ENCODE measurements around the gene GRN. TPM values are rescaled to one million over a fixed set of nuclear protein-coding genes. Genes with fewer than 3 reads are reported as not detected.

Gene GRN
- total and polyA plus RNA-seq, 2 of the 13 experiments (the other 11 are each of a cell fraction or from before 2014, with no cell fraction given), result 86.6 to 143 TPM

DNA sequence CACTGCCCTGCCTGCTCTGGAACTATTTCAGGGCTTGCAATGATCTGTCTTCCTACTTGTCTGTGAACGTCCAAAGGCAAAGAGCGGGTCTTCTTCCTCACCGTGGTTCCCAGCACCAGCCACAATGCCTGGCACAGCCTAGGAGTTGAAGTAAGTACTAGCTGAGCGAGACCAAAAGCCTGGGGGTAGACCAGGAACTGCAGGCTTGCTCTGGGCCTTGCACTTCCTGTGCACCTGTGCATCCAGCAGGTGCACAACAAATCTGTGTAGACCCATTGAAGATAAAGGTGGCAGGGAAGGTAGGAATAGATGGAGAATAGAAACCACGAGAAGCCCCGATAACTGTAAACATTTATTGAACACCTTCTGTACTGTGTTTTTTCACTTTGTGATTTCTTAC, 13.9 kb downstream of the GRN start (continued):
- TF ChIP-seq, protein P1, sequence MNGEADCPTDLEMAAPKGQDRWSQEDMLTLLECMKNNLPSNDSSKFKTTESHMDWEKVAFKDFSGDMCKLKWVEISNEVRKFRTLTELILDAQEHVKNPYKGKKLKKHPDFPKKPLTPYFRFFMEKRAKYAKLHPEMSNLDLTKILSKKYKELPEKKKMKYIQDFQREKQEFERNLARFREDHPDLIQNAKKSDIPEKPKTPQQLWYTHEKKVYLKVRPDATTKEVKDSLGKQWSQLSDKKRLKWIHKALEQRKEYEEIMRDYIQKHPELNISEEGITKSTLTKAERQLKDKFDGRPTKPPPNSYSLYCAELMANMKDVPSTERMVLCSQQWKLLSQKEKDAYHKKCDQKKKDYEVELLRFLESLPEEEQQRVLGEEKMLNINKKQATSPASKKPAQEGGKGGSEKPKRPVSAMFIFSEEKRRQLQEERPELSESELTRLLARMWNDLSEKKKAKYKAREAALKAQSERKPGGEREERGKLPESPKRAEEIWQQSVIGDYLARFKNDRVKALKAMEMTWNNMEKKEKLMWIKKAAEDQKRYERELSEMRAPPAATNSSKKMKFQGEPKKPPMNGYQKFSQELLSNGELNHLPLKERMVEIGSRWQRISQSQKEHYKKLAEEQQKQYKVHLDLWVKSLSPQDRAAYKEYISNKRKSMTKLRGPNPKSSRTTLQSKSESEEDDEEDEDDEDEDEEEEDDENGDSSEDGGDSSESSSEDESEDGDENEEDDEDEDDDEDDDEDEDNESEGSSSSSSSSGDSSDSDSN (CRISPR knock-in tag; IDR thresholded peaks at IDR 0.05), result no peak
- TF ChIP-seq RAD21 (CRISPR knock-in tag; IDR thresholded peaks at IDR 0.05) (no peak), SIX1 (CRISPR knock-in tag; IDR thresholded peaks at IDR 0.05; ENCODE audit: borderline replicate concordance) (no peak), ZNF83 (CRISPR knock-in tag; IDR thresholded peaks at IDR 0.05; ENCODE audit: borderline replicate concordance) (no peak)
- TF ChIP-seq, protein P2, sequence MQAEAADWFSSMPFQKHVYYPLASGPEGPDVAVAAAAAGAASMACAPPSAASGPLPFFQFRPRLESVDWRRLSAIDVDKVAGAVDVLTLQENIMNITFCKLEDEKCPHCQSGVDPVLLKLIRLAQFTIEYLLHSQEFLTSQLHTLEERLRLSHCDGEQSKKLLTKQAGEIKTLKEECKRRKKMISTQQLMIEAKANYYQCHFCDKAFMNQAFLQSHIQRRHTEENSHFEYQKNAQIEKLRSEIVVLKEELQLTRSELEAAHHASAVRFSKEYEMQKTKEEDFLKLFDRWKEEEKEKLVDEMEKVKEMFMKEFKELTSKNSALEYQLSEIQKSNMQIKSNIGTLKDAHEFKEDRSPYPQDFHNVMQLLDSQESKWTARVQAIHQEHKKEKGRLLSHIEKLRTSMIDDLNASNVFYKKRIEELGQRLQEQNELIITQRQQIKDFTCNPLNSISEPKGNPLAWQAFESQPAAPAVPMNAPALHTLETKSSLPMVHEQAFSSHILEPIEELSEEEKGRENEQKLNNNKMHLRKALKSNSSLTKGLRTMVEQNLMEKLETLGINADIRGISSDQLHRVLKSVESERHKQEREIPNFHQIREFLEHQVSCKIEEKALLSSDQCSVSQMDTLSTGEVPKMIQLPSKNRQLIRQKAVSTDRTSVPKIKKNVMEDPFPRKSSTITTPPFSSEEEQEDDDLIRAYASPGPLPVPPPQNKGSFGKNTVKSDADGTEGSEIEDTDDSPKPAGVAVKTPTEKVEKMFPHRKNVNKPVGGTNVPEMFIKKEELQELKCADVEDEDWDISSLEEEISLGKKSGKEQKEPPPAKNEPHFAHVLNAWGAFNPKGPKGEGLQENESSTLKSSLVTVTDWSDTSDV (CRISPR knock-in tag; IDR thresholded peaks at IDR 0.05), result no peak

DNA sequence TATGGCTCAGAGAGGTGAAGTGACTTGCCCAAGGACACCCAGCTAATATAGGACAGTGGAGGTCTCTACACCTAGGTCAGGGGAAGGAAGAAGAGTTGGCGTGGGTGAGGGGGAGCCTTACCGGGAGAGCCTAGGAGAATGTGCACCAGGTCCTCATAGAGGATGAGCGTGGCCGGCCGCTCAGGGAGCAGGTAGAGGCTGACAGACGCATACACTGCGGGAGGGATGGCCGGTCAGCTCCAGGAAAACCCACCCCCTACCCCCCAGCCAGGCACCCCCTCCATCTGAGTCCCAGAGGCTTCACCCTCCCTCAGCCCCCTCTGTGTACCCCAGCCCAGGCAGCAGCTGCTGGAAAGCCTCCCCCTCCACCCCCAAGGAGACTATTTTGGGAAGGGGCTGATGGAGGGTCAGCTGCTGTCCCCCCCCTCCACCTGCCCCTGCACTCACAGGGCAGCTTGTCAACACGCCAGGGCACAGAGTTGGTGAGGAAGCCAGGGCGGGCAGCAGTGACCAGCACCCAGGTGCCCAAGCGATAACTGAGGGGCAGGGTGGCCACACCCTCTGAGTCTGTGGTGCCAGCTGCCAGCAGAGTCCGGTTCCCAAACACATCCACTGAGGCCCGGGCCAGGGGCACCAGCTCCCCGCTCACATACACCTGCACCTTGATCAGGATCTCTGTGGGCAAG, 14.5 kb downstream of the GRN start:
- no peaks in the 10 kb centered on the region for H4K20me1 ChIP-seq (ENCODE audit: insufficient read depth, low read length)
- H3K9ac ChIP-seq (ENCODE audit: insufficient read depth, low read depth, low read length), result no peak overlapping the region
- in situ Hi-C loops (cut with HindIII; ENCODE audit: extremely low pct_ligation_motif_present, low pct_unique_long_range_greater_than_20kb), result no loop called here
- H3K27ac ChIP-seq (ENCODE audit: extremely low read length, insufficient read depth, low read length), result no peak overlapping the region
- TF ChIP-seq SMAD9 (CRISPR knock-in tag; IDR thresholded peaks at IDR 0.05), result no peak
- TF ChIP-seq ZNF703 (CRISPR knock-in tag; IDR thresholded peaks at IDR 0.05; ENCODE audit: borderline replicate concordance), result no peak
- no peak for TF ChIP-seq RORA (CRISPR knock-in tag; IDR thresholded peaks at IDR 0.05)
- TF ChIP-seq SKI (IDR thresholded peaks at IDR 0.05; ENCODE audit: partially characterized antibody), result no peak
- TF ChIP-seq, protein P3, sequence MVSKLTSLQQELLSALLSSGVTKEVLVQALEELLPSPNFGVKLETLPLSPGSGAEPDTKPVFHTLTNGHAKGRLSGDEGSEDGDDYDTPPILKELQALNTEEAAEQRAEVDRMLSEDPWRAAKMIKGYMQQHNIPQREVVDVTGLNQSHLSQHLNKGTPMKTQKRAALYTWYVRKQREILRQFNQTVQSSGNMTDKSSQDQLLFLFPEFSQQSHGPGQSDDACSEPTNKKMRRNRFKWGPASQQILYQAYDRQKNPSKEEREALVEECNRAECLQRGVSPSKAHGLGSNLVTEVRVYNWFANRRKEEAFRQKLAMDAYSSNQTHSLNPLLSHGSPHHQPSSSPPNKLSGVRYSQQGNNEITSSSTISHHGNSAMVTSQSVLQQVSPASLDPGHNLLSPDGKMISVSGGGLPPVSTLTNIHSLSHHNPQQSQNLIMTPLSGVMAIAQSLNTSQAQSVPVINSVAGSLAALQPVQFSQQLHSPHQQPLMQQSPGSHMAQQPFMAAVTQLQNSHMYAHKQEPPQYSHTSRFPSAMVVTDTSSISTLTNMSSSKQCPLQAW (CRISPR knock-in tag; IDR thresholded peaks at IDR 0.05), result no peak
- TF ChIP-seq KMT2B (CRISPR knock-in tag; IDR thresholded peaks at IDR 0.05), result no peak
- TF ChIP-seq MYNN (CRISPR knock-in tag; IDR thresholded peaks at IDR 0.05; ENCODE audit: low read depth), result no peak
- ChIA-PET CTCF (ENCODE audit: low intra/inter-chr PET ratio, low total read pairs) (no interaction called here), POLR2A (interaction anchor here (1.8 kb wide), 1 partner anchor 10 kb away, joined by 5 read pairs; no protein-coding TSS in a partner anchor)
- 85% methylated on average over 14 of the region's 14 CpGs for WGBS (ENCODE audit: low lambda C conversion rate)
- no peaks in the 10 kb centered on the region for H3K79me2 ChIP-seq (ENCODE audit: insufficient read depth, low read length)
- DNase-seq (ENCODE audit: low spot score) (no peak), FAIRE-seq (no peak), ATAC-seq (no peak)
- H3K27me3 ChIP-seq (ENCODE audit: control insufficient read depth in 1 of 2, insufficient read depth in 2 of 2, low read length in 2 of 2), result peaks cover 8 to 21% of the 10 kb centered on the region in 2 experiments; a peak in 3 of 5 replicates
- no peak overlapping the region for H2AFZ ChIP-seq (ENCODE audit: low read length)
- no peaks in the 10 kb centered on the region for H3K36me3 ChIP-seq (replicated peaks in 1 of 2; ENCODE audit: control insufficient read depth in 1 of 2, insufficient read depth in 2 of 2, low read length in 2 of 2)
- no peak overlapping the region for H3K4me3 ChIP-seq (replicated peaks in 1 of 3; ENCODE audit: insufficient read depth in 1 of 3, low read depth in 2 of 3, low read length in 3 of 3)
- H3K9me3 ChIP-seq (ENCODE audit: low read length), result no peaks in the 10 kb centered on the region
- no TSS peak for BruUV-seq (replicated peaks)
- peaks cover 39% of the 10 kb centered on the region for H3K4me1 ChIP-seq (ENCODE audit: insufficient read depth, low read length)
- H3K4me2 ChIP-seq (ENCODE audit: low read depth, low read length), result no peak overlapping the region
- intact Hi-C loops (cut with micrococcal nuclease; ENCODE audit: unreplicated experiment), result loop anchor here (10.0 kb wide), 1 partner anchor 165 kb away; no protein-coding TSS in a partner anchor
